IPS-20b (cell line): ENCODE data around the gene NAXD.
A peak's percentile ranks its signal among the peaks of the same experiment; 100 is the strongest.
"Not testable (repeated sequence)": the region's sequence is repeated elsewhere in the genome, so short reads cannot be mapped to it uniquely, and the experiment has no call there.

Experiments
- H3K27ac ChIP-seq: one replicate; pipeline ENCODE4 v1.5.1; 2013; ENCODE audit warnings: low read length
- H3K27me3 ChIP-seq: 2 replicates; pipeline ENCODE4 v1.6.1; 2013; ENCODE audit warnings: mild to moderate bottlenecking, low read length, inconsistent platforms; ENCODE audit not compliant: insufficient read depth
- H3K36me3 ChIP-seq: 2 replicates; pipeline ENCODE4 v1.6.1; 2013; ENCODE audit warnings: low read depth, mild to moderate bottlenecking, inconsistent platforms, low read length, moderate library complexity; ENCODE audit not compliant: insufficient read depth
- H3K4me1 ChIP-seq: 2 replicates; pipeline ENCODE4 v1.6.1; 2013; ENCODE audit warnings: mild to moderate bottlenecking, control low read depth, inconsistent platforms, low read length, moderate library complexity; ENCODE audit not compliant: insufficient read depth
- H3K4me3 ChIP-seq: 2 replicates; pipeline ENCODE4 v1.5.1; 2013; ENCODE audit warnings: mild to moderate bottlenecking, low read length, inconsistent platforms
- H3K9ac ChIP-seq: 2 replicates; pipeline ENCODE4 v1.6.1; 2013; ENCODE audit warnings: low read depth, mild to moderate bottlenecking, inconsistent platforms, low read length, moderate library complexity
- H3K9me3 ChIP-seq: 2 replicates; pipeline ENCODE4 v1.6.1; 2013; ENCODE audit warnings: mild to moderate bottlenecking, low read depth, low read length, inconsistent platforms; ENCODE audit not compliant: insufficient read depth

NAXD gene

GRCh38 chr13:110615322-110616102 lies at the start of gene NAXD:
NAXD (plus strand) TSS chr13:110615545; CDS start chr13:110615602, 57 bp downstream.
- H3K27me3 ChIP-seq = peaks cover 6% of the 10 kb centered on the region; the same call in 1 of the 2 replicates
- H3K9ac ChIP-seq = peak within 1 kb of the TSS; percentile 74; the same call in 1 of the 2 replicates
- H3K9me3 ChIP-seq = no peaks in the 10 kb centered on the region
- no peak within 1 kb of the TSS for H3K27ac ChIP-seq
- peak within 1 kb of the TSS; percentile 83 for H3K4me3 ChIP-seq
- H3K4me1 ChIP-seq = peaks cover 19% of the 10 kb centered on the region
- no peaks in the 10 kb centered on the region for H3K36me3 ChIP-seq

- H3K4me3 ChIP-seq = no peak overlapping the region
- no peaks in the 10 kb centered on the region for H3K9me3 ChIP-seq
- peaks cover 4% of the 10 kb centered on the region for H3K4me1 ChIP-seq
- no peaks in the 10 kb centered on the region for H3K36me3 ChIP-seq
- no peak overlapping the region for H3K9ac ChIP-seq
- H3K27ac ChIP-seq = no peak overlapping the region
- H3K27me3 ChIP-seq = peaks cover 21% of the 10 kb centered on the region
Observed at GRCh38 chr13:110566171-110566570, 49.2 kb upstream of the NAXD start.

- H3K9me3 ChIP-seq = no peaks in the 10 kb centered on the region
- no peaks in the 10 kb centered on the region for H3K27me3 ChIP-seq
- no peaks in the 10 kb centered on the region; the same call in 1 of the 2 replicates for H3K4me1 ChIP-seq
- H3K9ac ChIP-seq = no peak overlapping the region
- no peak overlapping the region for H3K4me3 ChIP-seq
- no peaks in the 10 kb centered on the region for H3K36me3 ChIP-seq
- H3K27ac ChIP-seq = no peak overlapping the region
Observed at GRCh38 chr13:110568612-110569011, 46.7 kb upstream of the NAXD start.

GRCh38 chr13:110569962-110570361 lies 45.4 kb upstream of the NAXD start:
- H3K4me3 ChIP-seq, H3K9ac ChIP-seq, H3K36me3 ChIP-seq, H3K4me1 ChIP-seq, H3K27ac ChIP-seq, H3K27me3 ChIP-seq, H3K9me3 ChIP-seq: not testable (repeated sequence)

- no peaks in the 10 kb centered on the region for H3K27me3 ChIP-seq
- no peak overlapping the region for H3K27ac ChIP-seq
Observed at GRCh38 chr13:110570886-110571285, 44.5 kb upstream of the NAXD start.

GRCh38 chr13:110571896-110572777 lies 43.2 kb upstream of the NAXD start:
- Histone ChIP-seq H3K9me3 (no peaks in the 10 kb centered on the region), H3K4me3 (no peak overlapping the region), H3K27ac (no peak overlapping the region), H3K36me3 (no peaks in the 10 kb centered on the region), H3K4me1 (peaks cover 9% of the 10 kb centered on the region; the same call in 1 of the 2 replicates), H3K9ac (no peak overlapping the region), H3K27me3 (no peaks in the 10 kb centered on the region)

More at GRCh38 chr13:110570886-110571285, 44.5 kb upstream of the NAXD start:
- Histone ChIP-seq H3K4me3 (no peak overlapping the region), H3K4me1 (peaks cover 8% of the 10 kb centered on the region; the same call in 1 of the 2 replicates), H3K9ac (no peak overlapping the region), H3K36me3 (no peaks in the 10 kb centered on the region), H3K9me3 (no peaks in the 10 kb centered on the region)

- Histone ChIP-seq H3K4me3 (no peak overlapping the region), H3K27ac (no peak overlapping the region), H3K4me1 (peaks cover 9% of the 10 kb centered on the region; the same call in 1 of the 2 replicates), H3K36me3 (no peaks in the 10 kb centered on the region), H3K27me3 (no peaks in the 10 kb centered on the region), H3K9me3 (no peaks in the 10 kb centered on the region), H3K9ac (no peak overlapping the region)
Observed at GRCh38 chr13:110572778-110573118, 42.6 kb upstream of the NAXD start.

GRCh38 chr13:110574161-110574560 lies 41.2 kb upstream of the NAXD start:
- Histone ChIP-seq H3K36me3 (no peaks in the 10 kb centered on the region), H3K27me3 (no peaks in the 10 kb centered on the region)

GRCh38 chr13:110575322-110576069 lies 39.8 kb upstream of the NAXD start:
- Histone ChIP-seq H3K27ac (no peak overlapping the region), H3K4me1 (peaks cover 9% of the 10 kb centered on the region; the same call in 1 of the 2 replicates), H3K27me3 (no peaks in the 10 kb centered on the region), H3K9me3 (no peaks in the 10 kb centered on the region), H3K9ac (no peak overlapping the region), H3K4me3 (no peak overlapping the region), H3K36me3 (no peaks in the 10 kb centered on the region)

More at GRCh38 chr13:110574161-110574560, 41.2 kb upstream of the NAXD start:
- no peak overlapping the region for H3K4me3 ChIP-seq
- no peak overlapping the region for H3K27ac ChIP-seq
- no peak overlapping the region for H3K9ac ChIP-seq
- no peaks in the 10 kb centered on the region for H3K9me3 ChIP-seq
- peaks cover 9% of the 10 kb centered on the region; the same call in 1 of the 2 replicates for H3K4me1 ChIP-seq

- no peaks in the 10 kb centered on the region for H3K36me3 ChIP-seq
- H3K27ac ChIP-seq = no peak overlapping the region
- H3K27me3 ChIP-seq = no peaks in the 10 kb centered on the region
- no peaks in the 10 kb centered on the region for H3K9me3 ChIP-seq
- no peak overlapping the region for H3K4me3 ChIP-seq
- no peak overlapping the region for H3K9ac ChIP-seq
- peaks cover 9% of the 10 kb centered on the region; the same call in 1 of the 2 replicates for H3K4me1 ChIP-seq
Observed at GRCh38 chr13:110576070-110576394, 39.3 kb upstream of the NAXD start.

- H3K9me3 ChIP-seq = no peaks in the 10 kb centered on the region
- no peak overlapping the region for H3K4me3 ChIP-seq
- no peak overlapping the region for H3K27ac ChIP-seq
- no peak overlapping the region for H3K9ac ChIP-seq
- H3K36me3 ChIP-seq = no peaks in the 10 kb centered on the region
- peaks cover 9% of the 10 kb centered on the region; the same call in 1 of the 2 replicates for H3K4me1 ChIP-seq
- no peaks in the 10 kb centered on the region for H3K27me3 ChIP-seq
Observed at GRCh38 chr13:110576736-110577476, 38.4 kb upstream of the NAXD start.
